ENCODE data around the gene NUP43.
"Not testable (repeated sequence)": the region's sequence is repeated elsewhere in the genome, so short reads cannot be mapped to it uniquely, and the experiment has no call there.

- TF ChIP-seq CTCF (IDR thresholded peaks at IDR 0.05); ZFX (IDR thresholded peaks at IDR 0.05; ENCODE audit: borderline replicate concordance): not testable (repeated sequence)
These were observed 7.0 kb upstream of the NUP43 start for GRCh38 chr6:149753374-149753637.

Data from 22Rv1 (cell line).